ENCODE data around the gene HLA-DMA. TPM values are rescaled to one million over a fixed set of nuclear protein-coding genes. Genes with fewer than 3 reads are reported as not detected.
A peak's percentile ranks its signal among the peaks of the same experiment; 100 is the strongest.

The HLA-DMA gene
- total and polyA plus RNA-seq, 2 of the 13 experiments (the other 11 are each of a cell fraction or from before 2014, with no cell fraction given), result 0.70 to 0.71 TPM

DNA sequence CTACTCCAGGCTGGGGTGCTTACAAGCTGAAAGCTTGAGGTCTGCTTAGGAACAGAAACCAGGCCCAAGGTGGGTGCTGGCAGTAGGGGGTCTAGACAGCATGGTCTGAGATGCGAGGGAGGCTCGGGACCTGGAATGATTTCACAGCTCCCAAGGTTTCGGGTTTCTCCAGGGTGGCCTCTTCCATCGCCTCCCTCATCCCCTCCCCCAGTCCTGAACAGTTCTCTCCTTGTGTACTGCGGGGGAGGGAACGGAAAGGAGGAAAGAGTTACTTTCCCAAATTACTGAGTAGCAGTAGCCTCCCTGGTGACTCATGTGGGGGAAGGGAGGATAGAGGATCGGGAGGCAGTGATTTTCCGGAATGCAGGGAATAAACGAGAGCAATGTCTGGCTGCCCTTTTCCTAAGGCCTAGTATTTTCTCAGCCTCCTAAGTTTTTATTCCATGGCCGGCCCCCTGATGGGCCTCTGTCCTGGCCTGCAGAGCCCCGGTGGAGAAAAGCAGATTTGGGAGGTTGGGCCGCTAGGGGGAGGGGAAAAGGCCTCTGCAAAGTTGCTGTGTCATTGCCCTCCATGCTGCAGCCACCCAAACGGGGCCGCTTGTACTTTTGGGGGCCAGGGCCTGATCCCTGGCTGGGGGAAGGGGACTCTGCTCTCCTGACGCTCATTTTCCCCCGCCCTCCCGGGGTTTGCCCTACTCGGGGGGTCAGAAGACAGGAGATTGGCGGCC, 17.0 kb upstream of the HLA-DMA start (continued):
- TF ChIP-seq ISX (CRISPR knock-in tag; conservative IDR thresholded peaks at IDR 0.05) (0 out of 2 replicates have a peak, but pooled peaks have one; percentile 5), MLLT10 (CRISPR knock-in tag; IDR thresholded peaks at IDR 0.05) (0 out of 2 replicates have a peak, but pooled peaks have one; percentile 73), ZFY (CRISPR knock-in tag; IDR thresholded peaks at IDR 0.05) (peak; percentile 85), RARA (CRISPR knock-in tag; IDR thresholded peaks at IDR 0.05) (0 out of 2 replicates have a peak, but pooled peaks have one; percentile 17), ATF7-NPFF (CRISPR knock-in tag; IDR thresholded peaks at IDR 0.05; ENCODE audit: low read depth) (peak; percentile 45; the same call in 1 of the 2 replicates), NFIB (CRISPR knock-in tag; IDR thresholded peaks at IDR 0.05; ENCODE audit: borderline replicate concordance) (no peak), ZNF180 (CRISPR knock-in tag; IDR thresholded peaks at IDR 0.05; ENCODE audit: borderline replicate concordance, low read depth) (peak; percentile 60; the same call in 1 of the 2 replicates), ZNF280D (CRISPR knock-in tag; IDR thresholded peaks at IDR 0.05) (no peak), ESRRA (CRISPR knock-in tag; IDR thresholded peaks at IDR 0.05; ENCODE audit: low read depth) (no peak), HMG20B (CRISPR knock-in tag; conservative IDR thresholded peaks at IDR 0.05) (peak; percentile 41)
- TF ChIP-seq, protein P1, sequence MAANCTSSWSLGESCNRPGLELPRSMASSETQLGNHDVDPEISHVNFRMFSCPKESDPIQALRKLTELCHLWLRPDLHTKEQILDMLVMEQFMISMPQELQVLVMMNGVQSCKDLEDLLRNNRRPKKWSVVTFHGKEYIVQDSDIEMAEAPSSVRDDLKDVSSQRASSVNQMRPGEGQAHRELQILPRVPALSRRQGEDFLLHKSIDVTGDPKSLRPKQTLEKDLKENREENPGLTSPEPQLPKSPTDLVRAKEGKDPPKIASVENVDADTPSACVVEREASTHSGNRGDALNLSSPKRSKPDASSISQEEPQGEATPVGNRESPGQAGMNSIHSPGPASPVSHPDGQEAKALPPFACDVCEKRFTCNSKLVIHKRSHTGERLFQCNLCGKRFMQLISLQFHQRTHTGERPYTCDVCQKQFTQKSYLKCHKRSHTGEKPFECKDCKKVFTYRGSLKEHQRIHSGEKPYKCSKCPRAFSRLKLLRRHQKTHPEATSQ (CRISPR knock-in tag; IDR thresholded peaks at IDR 0.05; ENCODE audit: borderline replicate concordance), result peak; percentile 92; the same call in 1 of the 2 replicates
- TF ChIP-seq, protein P2, sequence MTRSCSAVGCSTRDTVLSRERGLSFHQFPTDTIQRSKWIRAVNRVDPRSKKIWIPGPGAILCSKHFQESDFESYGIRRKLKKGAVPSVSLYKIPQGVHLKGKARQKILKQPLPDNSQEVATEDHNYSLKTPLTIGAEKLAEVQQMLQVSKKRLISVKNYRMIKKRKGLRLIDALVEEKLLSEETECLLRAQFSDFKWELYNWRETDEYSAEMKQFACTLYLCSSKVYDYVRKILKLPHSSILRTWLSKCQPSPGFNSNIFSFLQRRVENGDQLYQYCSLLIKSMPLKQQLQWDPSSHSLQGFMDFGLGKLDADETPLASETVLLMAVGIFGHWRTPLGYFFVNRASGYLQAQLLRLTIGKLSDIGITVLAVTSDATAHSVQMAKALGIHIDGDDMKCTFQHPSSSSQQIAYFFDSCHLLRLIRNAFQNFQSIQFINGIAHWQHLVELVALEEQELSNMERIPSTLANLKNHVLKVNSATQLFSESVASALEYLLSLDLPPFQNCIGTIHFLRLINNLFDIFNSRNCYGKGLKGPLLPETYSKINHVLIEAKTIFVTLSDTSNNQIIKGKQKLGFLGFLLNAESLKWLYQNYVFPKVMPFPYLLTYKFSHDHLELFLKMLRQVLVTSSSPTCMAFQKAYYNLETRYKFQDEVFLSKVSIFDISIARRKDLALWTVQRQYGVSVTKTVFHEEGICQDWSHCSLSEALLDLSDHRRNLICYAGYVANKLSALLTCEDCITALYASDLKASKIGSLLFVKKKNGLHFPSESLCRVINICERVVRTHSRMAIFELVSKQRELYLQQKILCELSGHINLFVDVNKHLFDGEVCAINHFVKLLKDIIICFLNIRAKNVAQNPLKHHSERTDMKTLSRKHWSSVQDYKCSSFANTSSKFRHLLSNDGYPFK (CRISPR knock-in tag; IDR thresholded peaks at IDR 0.05; ENCODE audit: borderline replicate concordance), result 0 out of 2 replicates have a peak, but pooled peaks have one; percentile 17
- TF ChIP-seq, protein P3, sequence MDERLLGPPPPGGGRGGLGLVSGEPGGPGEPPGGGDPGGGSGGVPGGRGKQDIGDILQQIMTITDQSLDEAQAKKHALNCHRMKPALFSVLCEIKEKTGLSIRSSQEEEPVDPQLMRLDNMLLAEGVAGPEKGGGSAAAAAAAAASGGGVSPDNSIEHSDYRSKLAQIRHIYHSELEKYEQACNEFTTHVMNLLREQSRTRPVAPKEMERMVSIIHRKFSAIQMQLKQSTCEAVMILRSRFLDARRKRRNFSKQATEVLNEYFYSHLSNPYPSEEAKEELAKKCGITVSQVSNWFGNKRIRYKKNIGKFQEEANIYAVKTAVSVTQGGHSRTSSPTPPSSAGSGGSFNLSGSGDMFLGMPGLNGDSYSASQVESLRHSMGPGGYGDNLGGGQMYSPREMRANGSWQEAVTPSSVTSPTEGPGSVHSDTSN (CRISPR knock-in tag; IDR thresholded peaks at IDR 0.05), result no peak
